Lower leg skin (tissue), 3 donors: ENCODE results near the gene CISH.

ENCODE experiments used
- CTCF ChIP-seq, 3 donors: fragments of 450-650 bp; IDR thresholded peaks; one replicate each; pipeline ENCODE4 v1.5.1; 2016; ENCODE audit warnings: antibody characterized with exemption in 3 of 3, mild to moderate bottlenecking in 3 of 3, moderate library complexity in 2 of 3
- POLR2A ChIP-seq, 2 donors: fragments of 450-650 bp; IDR thresholded peaks; one replicate each; pipeline ENCODE4 v1.6.1; 2016 to 2017; ENCODE audit warnings: antibody characterized with exemption in 2 of 2, mild to moderate bottlenecking in 1 of 2, moderate library complexity in 1 of 2

- TF ChIP-seq POLR2A (IDR thresholded peaks at IDR 0.05) (no peak), CTCF (IDR thresholded peaks at IDR 0.05) (no peak)
Observed at GRCh38 chr3:50574444-50574831, 37.1 kb downstream of the CISH start.
